GM21447 (cell line): ENCODE data around the gene MT3.
"Not testable (repeated sequence)": the region's sequence is repeated elsewhere in the genome, so short reads cannot be mapped to it uniquely, and the experiment has no call there.

Experiments used
- ATAC-seq: cut with Tn5 transposase; IDR thresholded peaks from one replicate; pipeline ENCODE4 v1.9.1; 2021; ENCODE audit not compliant: unreplicated experiment

Gene MT3

GRCh38 chr16:56608876-56609462 is 19.6 kb downstream of the MT3 start:
- ATAC-seq, result no peak

DNA sequence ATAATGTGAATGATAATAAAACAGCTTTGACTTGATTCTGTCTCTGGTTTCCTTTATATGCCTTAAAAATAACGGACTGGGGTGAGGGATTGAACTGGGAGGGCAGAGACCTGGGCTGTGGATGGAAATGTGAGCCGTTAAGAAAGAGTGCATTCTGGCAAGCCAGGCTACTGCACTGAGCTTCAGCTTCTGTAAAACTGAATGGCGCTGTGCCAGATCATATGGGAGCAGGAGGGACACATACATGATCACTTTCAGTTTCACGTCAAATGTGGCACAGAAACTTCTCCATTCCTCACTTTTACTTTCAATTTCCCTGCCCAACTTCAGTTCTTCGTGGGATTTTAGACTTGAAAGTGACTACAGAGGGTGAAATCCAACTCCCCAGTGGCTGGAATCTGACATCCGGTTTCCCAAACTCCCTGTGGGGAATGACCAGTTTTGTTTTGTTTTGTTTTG is 20.2 kb downstream of the MT3 start:
- ATAC-seq, result peak; percentile 54

DNA sequence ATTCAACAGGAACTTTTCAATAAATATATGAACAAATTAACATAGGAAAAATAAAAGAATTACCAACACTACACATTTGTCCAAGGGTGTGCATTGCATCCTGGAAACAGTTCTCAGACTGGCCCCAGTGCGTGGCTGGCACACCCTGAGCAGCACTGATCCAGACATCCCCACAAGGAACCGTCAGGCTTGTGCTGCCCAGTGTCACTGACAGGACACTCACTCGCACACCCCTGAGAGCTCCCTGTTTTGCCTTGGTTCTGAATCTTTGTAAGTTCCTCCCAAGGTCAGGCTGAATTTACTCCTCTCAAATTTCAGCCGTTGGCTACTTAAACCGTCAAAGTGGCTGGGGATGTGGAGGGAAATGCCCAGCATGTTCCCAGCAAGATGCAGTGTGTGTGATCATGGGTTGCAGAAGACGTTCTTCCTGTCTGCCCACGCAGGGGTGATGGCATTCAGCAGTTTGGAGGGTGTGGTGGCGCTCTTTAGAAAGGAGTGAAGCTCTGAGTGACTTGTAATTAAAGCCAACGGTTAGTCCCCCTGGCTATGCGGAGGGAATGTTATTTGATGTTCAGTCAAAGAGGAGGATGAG is 20.8 kb downstream of the MT3 start:
- ATAC-seq, result no peak

DNA sequence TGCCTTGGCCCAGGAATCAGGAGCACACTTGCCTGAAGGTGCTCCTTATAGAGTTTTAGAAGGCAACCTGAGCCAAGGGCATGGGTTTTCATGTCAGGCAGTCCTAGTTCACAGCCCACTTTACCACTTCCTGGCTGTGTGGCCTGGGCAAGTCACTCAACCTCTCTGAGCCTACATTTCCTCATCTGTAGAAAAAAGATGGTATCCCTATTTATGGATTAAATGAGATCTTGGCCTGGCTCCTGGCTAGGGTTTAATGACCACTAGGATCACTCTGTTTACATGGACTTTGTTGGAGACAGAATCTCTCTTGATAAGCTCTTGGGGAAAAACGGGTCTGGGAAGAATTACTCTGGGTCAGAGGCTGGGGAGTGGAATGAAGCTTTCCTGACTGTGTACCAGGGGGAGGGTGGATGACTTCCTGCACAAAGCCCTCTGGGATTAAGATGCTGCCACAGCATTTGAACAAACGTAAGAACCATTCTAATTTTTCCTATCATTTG is 21.3 kb downstream of the MT3 start:
- no peak for ATAC-seq

GRCh38 chr16:56611281-56611833 is 22.0 kb downstream of the MT3 start:
- ATAC-seq, result no peak

GRCh38 chr16:56613706-56614105 is 24.4 kb downstream of the MT3 start:
- ATAC-seq, result no peak

GRCh38 chr16:56614549-56614991 is 25.2 kb downstream of the MT3 start:
- no peak for ATAC-seq

DNA sequence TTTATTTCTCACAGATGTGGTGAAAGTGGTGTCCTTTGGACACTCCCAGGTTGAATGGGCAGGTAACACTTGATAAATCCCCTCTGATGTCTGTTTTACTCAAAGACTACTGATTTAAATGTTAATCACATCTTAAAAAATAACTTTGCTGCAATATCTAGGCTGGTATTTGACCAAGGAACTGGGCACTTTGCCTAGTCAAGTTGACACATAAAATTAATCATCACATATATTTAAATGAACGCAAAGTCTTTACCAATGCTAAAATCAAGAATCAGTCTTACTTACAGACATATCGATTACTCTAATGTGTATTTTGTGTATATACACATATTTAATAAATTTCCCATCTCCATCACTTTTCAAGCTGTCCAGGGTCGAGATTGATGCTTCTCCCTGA is 26.0 kb downstream of the MT3 start:
- ATAC-seq, result no peak

- ATAC-seq, result no peak
Measured at GRCh38 chr16:56616608-56617211, 27.4 kb downstream of the MT3 start.

GRCh38 chr16:56617212-56618085 is 28.1 kb downstream of the MT3 start:
- no peak for ATAC-seq

- no peak for ATAC-seq
Measured at GRCh38 chr16:56618138-56618537, 28.8 kb downstream of the MT3 start.

GRCh38 chr16:56620339-56620897 is 31.1 kb downstream of the MT3 start:
- no peak for ATAC-seq

- not testable (repeated sequence) for ATAC-seq
Measured at GRCh38 chr16:56621665-56622445, 32.5 kb downstream of the MT3 start.

DNA sequence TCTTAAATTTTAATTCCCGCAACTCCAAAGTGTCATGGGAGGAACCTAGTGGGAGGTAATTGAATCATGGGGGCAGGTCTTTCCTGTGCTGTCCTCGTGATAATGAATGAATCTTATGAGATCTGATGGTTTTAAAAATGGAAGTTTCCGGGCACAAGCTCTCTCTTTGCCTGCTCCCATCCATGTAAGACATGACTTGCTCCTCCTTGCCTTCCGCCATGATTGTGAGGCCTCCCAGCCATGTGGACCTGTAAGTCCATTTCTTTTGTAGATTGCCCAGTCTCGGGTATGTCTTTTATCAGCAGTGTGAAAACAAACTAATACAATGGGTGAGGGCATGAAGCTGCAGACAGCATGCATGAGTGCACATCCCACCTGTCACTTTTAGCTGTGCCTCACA is 33.9 kb downstream of the MT3 start:
- not testable (repeated sequence) for ATAC-seq

GRCh38 chr16:56623637-56624036 is 34.3 kb downstream of the MT3 start:
- no peak for ATAC-seq

DNA sequence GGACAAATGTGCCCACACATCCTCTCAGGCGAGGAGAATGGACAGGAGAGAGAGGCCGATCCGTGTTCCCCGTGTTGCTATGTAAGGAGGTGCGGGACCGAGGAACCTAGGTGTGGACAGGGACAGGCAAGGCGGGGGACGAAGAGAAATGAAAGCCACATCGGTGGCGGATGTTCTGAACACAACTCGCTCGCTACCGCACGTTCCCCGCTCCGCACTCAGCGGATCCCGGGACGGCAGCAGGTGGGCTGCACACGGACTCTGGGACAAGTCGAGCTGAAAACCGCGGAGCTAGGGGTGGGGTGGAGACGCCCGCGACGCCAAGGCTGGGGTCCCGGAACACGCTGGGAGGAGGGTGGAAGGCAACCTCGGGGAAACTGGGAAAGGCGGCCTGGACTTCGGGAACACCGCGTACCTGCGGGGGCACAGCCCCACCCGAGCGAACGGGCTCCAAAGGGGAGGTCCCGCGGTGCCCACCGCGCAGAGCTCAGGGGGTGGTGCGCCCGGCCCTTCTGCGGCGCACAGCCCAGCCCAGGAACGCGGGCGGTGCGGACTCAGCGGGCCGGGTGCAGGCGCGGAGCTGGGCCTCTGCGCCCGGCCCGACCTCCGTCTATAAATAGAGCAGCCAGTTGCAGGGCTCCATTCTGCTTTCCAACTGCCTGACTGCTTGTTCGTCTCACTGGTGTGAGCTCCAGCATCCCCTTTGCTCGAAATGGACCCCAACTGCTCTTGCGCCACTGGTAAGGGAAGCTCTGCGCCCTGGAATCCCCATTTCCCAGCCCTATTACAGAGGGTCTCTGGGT is 36.0 kb downstream of the MT3 start, which contains the start of gene MT1E:
TSS of gene MT1E (plus strand) at position 642 of the 803 bp plus-strand sequence. CDS start at position 713, 71 bp downstream.
- no peak for ATAC-seq

GRCh38 chr16:56625943-56626654 is 36.8 kb downstream of the MT3 start:
- ATAC-seq, result no peak

DNA sequence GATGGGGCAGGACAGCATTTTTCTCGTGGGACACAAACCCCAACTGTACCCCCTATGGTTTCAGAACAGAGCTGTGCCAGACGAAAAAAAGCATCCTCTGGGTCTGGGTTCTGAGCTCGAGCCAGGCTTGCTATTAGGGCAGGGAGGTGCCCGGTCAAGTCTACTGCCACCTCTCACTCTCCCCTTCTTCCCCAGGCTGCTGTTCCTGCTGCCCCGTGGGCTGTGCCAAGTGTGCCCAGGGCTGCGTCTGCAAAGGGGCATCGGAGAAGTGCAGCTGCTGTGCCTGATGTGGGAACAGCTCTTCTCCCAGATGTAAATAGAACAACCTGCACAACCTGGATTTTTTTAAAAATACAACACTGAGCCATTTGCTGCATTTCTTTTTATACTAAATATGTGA is 37.4 kb downstream of the MT3 start:
- ATAC-seq, result no peak
